Measurements from ENCODE around the gene LGALS1. TPM values are rescaled to one million over a fixed set of nuclear protein-coding genes. Genes with fewer than 3 reads are reported as not detected.
"Not testable (repeated sequence)": the region's sequence is repeated elsewhere in the genome, so short reads cannot be mapped to it uniquely, and the experiment has no call there.

LGALS1 gene
- total RNA-seq, 2 donors from 2014 or later = 152 to 154 TPM

DNA sequence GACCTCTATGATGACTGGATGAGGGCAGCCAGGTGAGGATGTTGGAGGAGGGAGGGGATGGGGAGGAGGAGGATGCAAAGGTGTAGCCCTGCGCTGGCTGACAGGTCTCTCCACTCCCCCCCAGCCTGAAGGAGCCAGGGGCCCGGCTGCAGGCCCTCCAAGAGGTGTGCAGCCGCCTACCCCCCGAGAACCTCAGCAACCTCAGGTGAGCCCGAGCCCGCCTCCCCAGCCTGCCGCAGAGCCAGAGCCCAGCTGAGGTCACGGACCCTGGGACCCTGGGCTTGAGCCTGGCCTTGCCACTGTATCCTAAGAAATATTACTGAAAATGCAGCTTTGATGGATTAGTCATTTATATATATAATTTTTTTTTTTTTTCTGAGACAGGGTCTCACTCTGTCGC, 28.1 kb upstream of the LGALS1 start:
- no peak overlapping the region for H3K4me3 Mint-ChIP-seq
- peaks cover 20% of the 10 kb centered on the region for H3K4me1 Mint-ChIP-seq
- H3K27me3 Mint-ChIP-seq = no peaks in the 10 kb centered on the region
- DNase-seq (no peak), ATAC-seq (no peak)
- no peak overlapping the region for H3K27ac Mint-ChIP-seq
- no peaks in the 10 kb centered on the region for H3K9me3 ChIP-seq (ENCODE audit: control insufficient read depth, low read length, poor library complexity, severe bottlenecking)
- peaks cover 6% of the 10 kb centered on the region for H3K36me3 Mint-ChIP-seq (ENCODE audit: low read depth)

DNA sequence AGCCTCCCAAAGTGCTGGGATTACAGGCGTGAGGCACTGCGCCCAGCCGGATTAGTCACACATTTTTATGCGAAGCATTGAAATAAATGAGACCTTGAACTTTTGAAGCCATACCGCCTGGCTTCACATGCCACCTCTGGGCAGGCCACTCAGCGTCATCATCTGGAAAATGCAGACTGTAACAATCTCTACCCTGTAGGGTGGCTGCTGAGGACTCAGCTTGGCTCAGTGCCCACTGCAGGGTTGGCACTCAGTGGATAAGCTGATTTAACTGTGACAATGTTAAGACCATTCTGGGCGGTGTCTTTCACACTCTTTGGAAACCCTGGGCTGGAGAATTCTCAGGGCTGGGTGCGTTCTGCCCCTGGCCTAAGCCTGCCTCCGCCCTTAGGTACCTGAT, 27.5 kb upstream of the LGALS1 start:
- H3K27ac Mint-ChIP-seq = peak overlapping the region; percentile 37
- no peaks in the 10 kb centered on the region for H3K9me3 ChIP-seq (ENCODE audit: control insufficient read depth, low read length, poor library complexity, severe bottlenecking)
- peaks cover 4% of the 10 kb centered on the region for H3K36me3 Mint-ChIP-seq (ENCODE audit: low read depth)
- peaks cover 17% of the 10 kb centered on the region for H3K4me1 Mint-ChIP-seq
- no peak for DNase-seq
- ATAC-seq = no peak
- H3K27me3 Mint-ChIP-seq = no peaks in the 10 kb centered on the region
- no peak overlapping the region for H3K4me3 Mint-ChIP-seq

DNA sequence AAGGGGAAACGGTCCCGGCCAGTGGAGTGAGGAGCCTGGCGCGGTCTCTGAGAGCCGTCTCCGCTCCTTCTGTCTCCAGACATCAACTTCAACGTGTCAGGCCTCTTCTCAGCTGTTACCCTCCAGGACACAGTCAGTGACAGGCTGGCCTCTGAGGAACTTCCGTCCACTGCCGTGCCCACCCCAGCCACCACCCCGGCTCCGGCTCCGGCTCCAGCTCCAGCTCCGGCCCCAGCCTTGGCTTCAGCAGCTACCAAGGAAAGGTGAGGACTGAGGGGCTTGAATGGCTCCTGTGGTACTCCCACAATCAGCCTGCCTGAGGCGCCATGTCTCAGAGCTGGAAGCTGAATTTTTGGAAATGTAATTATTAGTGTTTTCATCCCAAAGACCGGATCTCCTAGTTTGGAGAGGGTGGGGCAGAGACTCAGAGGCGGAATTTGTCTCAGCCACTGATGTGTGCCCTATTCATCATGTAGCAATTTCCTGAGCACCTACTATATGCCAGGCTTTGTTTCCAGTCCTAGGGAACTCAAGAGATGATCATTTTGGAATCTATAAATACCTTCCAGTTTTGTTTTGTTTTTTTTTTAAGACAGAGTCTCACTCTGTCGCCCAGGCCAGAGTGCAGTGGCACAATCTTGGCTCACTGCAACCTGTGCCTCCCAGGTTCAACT, 24.8 kb upstream of the LGALS1 start:
- ATAC-seq (no peak), DNase-seq (no peak)
- H3K4me1 Mint-ChIP-seq = peaks cover 2% of the 10 kb centered on the region
- H3K36me3 Mint-ChIP-seq (ENCODE audit: low read depth) = no peaks in the 10 kb centered on the region
- no peak overlapping the region for H3K27ac Mint-ChIP-seq
- H3K9me3 ChIP-seq (ENCODE audit: control insufficient read depth, low read length, poor library complexity, severe bottlenecking) = no peaks in the 10 kb centered on the region
- H3K4me3 Mint-ChIP-seq = no peak overlapping the region
- no peaks in the 10 kb centered on the region for H3K27me3 Mint-ChIP-seq

GRCh38 chr22:37654563-37655251, 20.7 kb upstream of the LGALS1 start:
- Mint-ChIP-seq H3K4me3 (no peak overlapping the region), H3K36me3 (ENCODE audit: low read depth) (no peaks in the 10 kb centered on the region), H3K4me1 (peaks cover 21% of the 10 kb centered on the region), H3K27ac (no peak overlapping the region), H3K27me3 (no peaks in the 10 kb centered on the region)
- no peaks in the 10 kb centered on the region for H3K9me3 ChIP-seq (ENCODE audit: control insufficient read depth, low read length, poor library complexity, severe bottlenecking)
- ATAC-seq (no peak), DNase-seq (no peak)

DNA sequence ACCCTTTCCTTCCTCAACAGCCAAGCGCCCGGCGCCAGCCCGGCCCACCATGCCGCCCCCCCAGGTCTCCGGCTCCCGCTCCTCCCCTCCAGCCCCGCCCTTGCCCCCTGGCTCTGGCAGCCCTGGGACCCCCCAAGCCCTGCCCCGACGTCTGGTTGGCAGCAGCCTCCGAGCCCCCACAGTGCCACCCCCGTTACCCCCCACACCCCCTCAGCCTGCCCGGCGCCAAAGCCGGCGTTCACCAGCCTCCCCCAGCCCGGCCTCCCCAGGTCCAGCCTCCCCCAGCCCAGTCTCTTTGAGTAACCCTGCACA, 20.2 kb upstream of the LGALS1 start:
- DNase-seq (no peak), ATAC-seq (no peak)
- peaks cover 26% of the 10 kb centered on the region for H3K4me1 Mint-ChIP-seq
- no peak overlapping the region for H3K27ac Mint-ChIP-seq
- H3K27me3 Mint-ChIP-seq = no peaks in the 10 kb centered on the region
- H3K36me3 Mint-ChIP-seq (ENCODE audit: low read depth) = no peaks in the 10 kb centered on the region
- H3K9me3 ChIP-seq (ENCODE audit: control insufficient read depth, low read length, poor library complexity, severe bottlenecking) = no peaks in the 10 kb centered on the region
- no peak overlapping the region for H3K4me3 Mint-ChIP-seq

- not testable (repeated sequence) for H3K36me3 Mint-ChIP-seq (ENCODE audit: low read depth); ATAC-seq; DNase-seq; H3K9me3 ChIP-seq (ENCODE audit: control insufficient read depth, low read length, poor library complexity, severe bottlenecking); H3K27me3 Mint-ChIP-seq
- Mint-ChIP-seq H3K27ac (peak overlapping the region; percentile 54), H3K4me1 (peaks cover 31% of the 10 kb centered on the region), H3K4me3 (peak overlapping the region; percentile 36)
These were observed 18.9 kb upstream of the LGALS1 start for GRCh38 chr22:37656583-37656982.

DNA sequence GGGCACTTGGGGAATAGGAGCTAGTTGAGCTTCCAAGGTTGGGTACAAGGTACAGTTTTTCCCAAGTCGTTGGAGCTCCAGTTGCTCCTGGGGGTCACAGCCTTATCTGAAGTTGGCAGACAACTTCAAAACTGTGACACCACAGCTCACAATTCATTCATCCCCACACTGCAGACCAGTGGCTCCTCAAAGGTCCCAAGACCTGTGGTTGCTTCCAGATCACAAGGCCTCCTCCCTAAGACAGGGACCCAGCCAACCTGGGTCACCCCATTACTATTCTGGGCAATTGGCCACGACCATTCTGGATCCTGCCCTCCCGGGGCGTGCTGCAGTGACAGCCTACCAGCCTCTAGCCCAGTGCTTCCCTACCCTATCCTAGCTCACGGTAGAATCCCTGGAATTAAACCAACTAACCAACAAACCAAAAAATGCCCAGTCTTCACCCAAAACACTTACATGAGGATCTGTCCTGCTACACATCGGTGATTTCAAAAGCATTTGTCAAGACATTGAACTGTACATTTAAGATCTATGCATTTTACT, 17.8 kb upstream of the LGALS1 start:
- no peaks in the 10 kb centered on the region for H3K9me3 ChIP-seq (ENCODE audit: control insufficient read depth, low read length, poor library complexity, severe bottlenecking)
- Mint-ChIP-seq H3K4me3 (peak overlapping the region; percentile 86), H3K27me3 (no peaks in the 10 kb centered on the region), H3K36me3 (ENCODE audit: low read depth) (peaks cover 3% of the 10 kb centered on the region), H3K27ac (peak overlapping the region; percentile 92), H3K4me1 (peaks cover 38% of the 10 kb centered on the region)
- no peak for ATAC-seq
- DNase-seq = no peak

DNA sequence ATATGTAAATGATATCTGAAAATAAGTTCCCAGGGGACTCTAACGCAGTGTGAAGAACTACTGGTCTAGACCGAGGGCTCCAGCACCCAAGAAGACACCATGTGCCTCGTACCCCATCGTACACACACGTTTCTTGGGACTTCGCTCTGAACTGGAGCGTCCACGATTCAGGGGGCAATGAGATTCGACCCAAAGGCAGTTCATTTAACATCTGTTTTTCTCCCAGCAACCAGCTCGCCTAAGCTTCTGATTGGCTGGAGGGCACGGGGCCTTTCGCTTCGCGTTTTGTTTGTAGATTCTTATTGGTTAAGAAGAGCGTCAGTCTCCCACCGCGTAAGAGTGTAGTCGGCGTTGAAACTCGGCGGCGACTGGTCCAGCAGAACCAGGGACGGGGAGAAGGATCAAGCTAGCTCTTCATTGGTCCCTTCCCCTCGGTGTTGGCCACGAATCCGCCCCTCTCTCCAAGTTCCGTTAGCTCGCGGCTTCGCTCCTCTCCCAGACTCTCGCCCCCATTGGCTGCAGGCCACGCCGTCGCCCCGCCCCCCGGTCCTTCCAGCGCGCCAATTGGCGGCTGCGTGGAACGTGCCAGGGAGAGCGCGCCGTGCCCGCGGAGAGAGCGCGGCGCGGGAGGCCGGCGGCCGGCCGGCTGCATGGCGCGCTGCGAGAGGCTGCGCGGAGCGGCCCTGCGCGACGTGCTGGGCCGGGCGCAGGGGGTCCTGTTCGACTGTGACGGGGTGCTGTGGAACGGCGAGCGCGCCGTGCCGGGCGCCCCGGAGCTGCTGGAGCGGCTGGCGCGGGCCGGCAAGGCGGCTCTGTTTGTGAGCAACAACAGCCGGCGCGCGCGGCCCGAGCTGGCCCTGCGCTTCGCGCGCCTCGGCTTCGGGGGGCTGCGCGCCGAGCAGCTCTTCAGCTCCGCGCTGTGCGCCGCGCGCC, 17.0 kb upstream of the LGALS1 start, which contains the start of gene PDXP:
TSS of gene PDXP (plus strand) at position 591 of the 933 bp plus-strand sequence. CDS start at position 651, 60 bp downstream.
- peak within 1 kb of the TSS; percentile 92 for H3K27ac Mint-ChIP-seq
- DNase-seq = peak; percentile 97
- H3K9me3 ChIP-seq (ENCODE audit: control insufficient read depth, low read length, poor library complexity, severe bottlenecking) = no peaks in the 10 kb centered on the region
- peaks cover 38% of the 10 kb centered on the region for H3K4me1 Mint-ChIP-seq
- H3K36me3 Mint-ChIP-seq (ENCODE audit: low read depth) = peaks cover 3% of the 10 kb centered on the region
- H3K27me3 Mint-ChIP-seq = no peaks in the 10 kb centered on the region
- peak within 1 kb of the TSS; percentile 88 for H3K4me3 Mint-ChIP-seq
- peak; percentile 95 for ATAC-seq

DNA sequence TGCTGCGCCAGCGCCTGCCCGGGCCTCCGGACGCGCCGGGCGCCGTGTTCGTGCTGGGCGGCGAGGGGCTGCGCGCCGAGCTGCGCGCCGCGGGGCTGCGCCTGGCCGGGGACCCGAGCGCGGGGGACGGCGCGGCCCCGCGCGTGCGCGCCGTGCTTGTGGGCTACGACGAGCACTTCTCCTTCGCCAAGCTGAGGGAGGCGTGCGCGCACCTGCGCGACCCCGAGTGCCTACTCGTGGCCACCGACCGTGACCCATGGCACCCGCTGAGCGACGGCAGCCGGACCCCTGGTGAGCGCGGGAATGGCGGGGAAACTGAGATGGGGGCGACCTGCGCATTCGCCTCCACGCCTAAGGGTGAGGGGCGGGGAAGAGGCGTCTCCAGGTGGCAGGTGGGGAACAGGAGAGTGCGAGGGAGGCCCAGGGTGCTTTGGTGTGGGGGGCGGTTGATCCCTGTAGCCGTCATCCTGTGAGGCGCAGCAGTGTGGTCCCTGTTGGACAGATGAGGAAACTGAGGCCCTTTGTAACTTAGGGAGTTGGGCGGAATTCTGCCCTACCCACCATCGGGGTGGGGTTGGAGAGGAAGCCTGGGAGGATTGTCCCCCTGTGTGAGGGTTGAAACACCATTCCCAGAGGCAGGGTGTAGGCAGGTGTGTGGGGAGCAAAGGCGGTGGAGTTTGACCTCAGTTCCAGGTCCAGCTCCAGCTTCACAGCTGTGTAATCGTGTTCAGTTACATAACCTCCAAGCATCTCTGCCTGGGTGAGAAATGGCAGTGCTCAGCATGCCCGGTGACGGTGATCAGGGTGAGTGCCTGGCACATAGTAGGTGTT, 16.2 kb upstream of the LGALS1 start:
- Mint-ChIP-seq H3K36me3 (ENCODE audit: low read depth) (peaks cover 3% of the 10 kb centered on the region), H3K4me3 (peak overlapping the region; percentile 88), H3K27me3 (no peaks in the 10 kb centered on the region), H3K27ac (peak overlapping the region; percentile 82), H3K4me1 (peaks cover 38% of the 10 kb centered on the region)
- ATAC-seq (no peak), DNase-seq (no peak)
- no peaks in the 10 kb centered on the region for H3K9me3 ChIP-seq (ENCODE audit: control insufficient read depth, low read length, poor library complexity, severe bottlenecking)

GRCh38 chr22:37659897-37660708, 15.3 kb upstream of the LGALS1 start:
- Mint-ChIP-seq H3K27me3 (no peaks in the 10 kb centered on the region), H3K4me1 (peaks cover 38% of the 10 kb centered on the region), H3K27ac (peak overlapping the region; percentile 82), H3K4me3 (peak overlapping the region; percentile 88), H3K36me3 (ENCODE audit: low read depth) (peaks cover 3% of the 10 kb centered on the region)
- DNase-seq = no peak
- H3K9me3 ChIP-seq (ENCODE audit: control insufficient read depth, low read length, poor library complexity, severe bottlenecking) = no peaks in the 10 kb centered on the region
- no peak for ATAC-seq

DNA sequence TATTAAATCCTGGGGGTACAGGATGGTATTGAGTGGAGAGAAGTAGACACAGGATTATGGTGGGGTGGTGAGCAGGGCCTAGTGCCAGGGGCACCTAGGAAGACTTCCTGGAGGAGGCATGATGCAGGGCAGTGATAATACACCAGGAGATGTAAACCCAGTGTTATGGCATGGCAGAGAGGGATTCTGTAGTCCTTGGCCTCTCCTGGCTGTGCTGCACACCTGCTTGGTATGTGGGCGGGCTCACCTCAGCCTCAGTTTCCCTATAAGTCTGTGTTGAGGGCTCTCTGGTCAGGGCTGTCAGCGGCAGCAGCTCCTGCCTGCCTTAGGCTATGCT, 14.8 kb upstream of the LGALS1 start:
- no peak for ATAC-seq
- peaks cover 38% of the 10 kb centered on the region for H3K4me1 Mint-ChIP-seq
- peak overlapping the region; percentile 82 for H3K27ac Mint-ChIP-seq
- H3K9me3 ChIP-seq (ENCODE audit: control insufficient read depth, low read length, poor library complexity, severe bottlenecking) = no peaks in the 10 kb centered on the region
- no peak for DNase-seq
- peaks cover 3% of the 10 kb centered on the region for H3K36me3 Mint-ChIP-seq (ENCODE audit: low read depth)
- H3K27me3 Mint-ChIP-seq = no peaks in the 10 kb centered on the region
- peak overlapping the region; percentile 65 for H3K4me3 Mint-ChIP-seq
